Endothelial cell of umbilical vein (primary cell): ENCODE results near the gene CSMD2.

ENCODE experiments used
- CTCF ChIP-seq, 2 donors: IDR thresholded peaks; 1 replicate in 1 of 2; 2 replicates in 1 of 2; pipeline ENCODE4 v1.5.1; 2011; ENCODE audit warnings: low read length in 2 of 2, mild to moderate bottlenecking in 2 of 2, moderate library complexity in 2 of 2, control low read depth in 1 of 2, inconsistent platforms in 1 of 2, low read depth in 1 of 2; ENCODE audit not compliant: insufficient read depth in 1 of 2; ENCODE audit errors: extremely low read depth in 1 of 2
- EZH2 ChIP-seq: IDR thresholded peaks from 2 replicates; pipeline ENCODE4 v1.6.1; 2012; ENCODE audit warnings: borderline replicate concordance, low read depth, mild to moderate bottlenecking, moderate library complexity, low read length, inconsistent platforms; ENCODE audit not compliant: severe bottlenecking
- FOS ChIP-seq: IDR thresholded peaks from 2 replicates; pipeline ENCODE4 v1.6.1; 2011; ENCODE audit warnings: mild to moderate bottlenecking, low read length, moderate library complexity, borderline replicate concordance; ENCODE audit not compliant: insufficient read depth
- GATA2 ChIP-seq: IDR thresholded peaks from 2 replicates; pipeline ENCODE4 v1.7.0; 2011; ENCODE audit warnings: low read depth, mild to moderate bottlenecking, moderate library complexity, mixed read lengths, low read length; ENCODE audit not compliant: insufficient read length, insufficient read depth
- MAX ChIP-seq: IDR thresholded peaks from 2 replicates; pipeline ENCODE4 v1.6.1; 2011; ENCODE audit not compliant: insufficient read depth, insufficient read length
- MYC ChIP-seq: IDR thresholded peaks from one replicate; pipeline ENCODE4 v1.6.1; 2011; ENCODE audit warnings: mild to moderate bottlenecking, low read depth, low read length
- POLR2A ChIP-seq: IDR thresholded peaks from 2 replicates; pipeline ENCODE4 v1.6.1; 2012; ENCODE audit warnings: low read depth, mild to moderate bottlenecking, control low read depth, low read length
- POLR2AphosphoS5 ChIP-seq: IDR thresholded peaks from 2 replicates; pipeline ENCODE4 v1.6.1; 2012; ENCODE audit warnings: low read depth, mild to moderate bottlenecking, control low read depth, low read length, moderate library complexity; ENCODE audit not compliant: insufficient read depth

DNA sequence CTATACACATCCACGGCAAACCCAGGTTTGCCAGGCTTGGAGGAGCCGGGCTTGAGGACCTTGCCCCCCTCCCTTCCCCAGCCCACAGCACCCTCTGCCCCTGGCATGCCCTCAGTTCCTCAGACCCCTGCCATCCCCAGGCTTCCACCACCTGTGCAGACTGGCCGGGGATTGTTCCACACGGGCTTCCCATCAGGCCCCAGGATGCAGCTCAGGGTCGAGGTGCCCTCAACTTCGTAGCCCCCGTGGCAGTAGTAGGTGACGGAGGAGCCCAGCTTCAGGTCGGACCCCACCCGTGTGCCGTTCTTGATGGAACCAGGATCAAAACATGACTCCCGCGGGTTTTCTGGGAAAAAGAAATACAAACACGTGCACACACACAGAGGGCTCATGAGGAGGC lies 528.8 kb downstream of the CSMD2 start:
- no peak for TF ChIP-seq CTCF (IDR thresholded peaks at IDR 0.05; ENCODE audit: extremely low read depth in 1 of 2, insufficient read depth in 1 of 2, low read depth in 1 of 2, low read length in 2 of 2)
- TF ChIP-seq FOS, result no peak
- no peak for TF ChIP-seq POLR2AphosphoS5
- TF ChIP-seq POLR2A, result no peak
- TF ChIP-seq MAX, result no peak
- no peak for TF ChIP-seq EZH2
- no peak for TF ChIP-seq MYC
- TF ChIP-seq GATA2, result no peak
